Pulmonary artery endothelial cell (primary cell): ENCODE data around the gene RALY. TPM values are rescaled to one million over a fixed set of nuclear protein-coding genes. Genes with fewer than 3 reads are reported as not detected.
A peak's percentile ranks its signal among the peaks of the same experiment; 100 is the strongest.
"Not testable (repeated sequence)": the region's sequence is repeated elsewhere in the genome, so short reads cannot be mapped to it uniquely, and the experiment has no call there.

Experiments used
- DNase-seq: peaks from one replicate; pipeline ENCODE4 v3.0.0-alpha.2; 2011; ENCODE audit warnings: low read depth, low spot score
- total RNA-seq: library from RNA; depleted of rRNA; stranded (reverse); fragments of >200 nt; gene quantifications from 2 replicates; pipeline ENCODE4 v1.2.3, GENCODE V29; 2014

The RALY gene
- total RNA-seq, 1 donor from 2014 or later: 81.2 TPM

- no peak for DNase-seq
Observed at GRCh38 chr20:34104059-34104458, 110.3 kb downstream of the RALY start.

- DNase-seq: no peak
Observed at GRCh38 chr20:34105978-34106675, 112.4 kb downstream of the RALY start.

GRCh38 chr20:34108616-34109174, 115.0 kb downstream of the RALY start:
- no peak for DNase-seq

GRCh38 chr20:34109442-34109841, 115.7 kb downstream of the RALY start:
- no peak for DNase-seq

GRCh38 chr20:34110025-34110744, 116.5 kb downstream of the RALY start:
- no peak for DNase-seq

GRCh38 chr20:34110745-34111641, 117.3 kb downstream of the RALY start:
- no peak for DNase-seq

GRCh38 chr20:34111702-34112599, 118.2 kb downstream of the RALY start, which contains the start of gene EIF2S2:
Gene EIF2S2 (minus strand): TSS chr20:34112243. CDS start chr20:34112110, 133 bp downstream.
- DNase-seq: peak; percentile 95

GRCh38 chr20:34112600-34113101, 118.9 kb downstream of the RALY start:
- no peak for DNase-seq

- no peak for DNase-seq
Observed at GRCh38 chr20:34114809-34115208, 121.1 kb downstream of the RALY start.

- no peak for DNase-seq
Observed at GRCh38 chr20:34115232-34115631, 121.5 kb downstream of the RALY start.

GRCh38 chr20:34120213-34120612, 126.5 kb downstream of the RALY start:
- DNase-seq: no peak

- no peak for DNase-seq
Observed at GRCh38 chr20:34122274-34122980, 128.7 kb downstream of the RALY start.

- DNase-seq: no peak
Observed at GRCh38 chr20:34123309-34123708, 129.6 kb downstream of the RALY start.

GRCh38 chr20:34124469-34125249, 130.9 kb downstream of the RALY start:
- DNase-seq: no peak

GRCh38 chr20:34127792-34128191, 134.1 kb downstream of the RALY start:
- DNase-seq: no peak

- peak; percentile 44 for DNase-seq
Observed at GRCh38 chr20:34129518-34130162, 135.9 kb downstream of the RALY start.

- no peak for DNase-seq
Observed at GRCh38 chr20:34131491-34131890, 137.8 kb downstream of the RALY start.

GRCh38 chr20:34132491-34132890, 138.8 kb downstream of the RALY start:
- DNase-seq: not testable (repeated sequence)
